ENCODE measurements around the gene SMARCA4.
"Not testable (repeated sequence)": the region's sequence is repeated elsewhere in the genome, so short reads cannot be mapped to it uniquely, and the experiment has no call there.

Gene SMARCA4

GRCh38 chr19:10929402-10929794 is 31.4 kb upstream of the SMARCA4 start:
- no peak for DNase-seq

DNA sequence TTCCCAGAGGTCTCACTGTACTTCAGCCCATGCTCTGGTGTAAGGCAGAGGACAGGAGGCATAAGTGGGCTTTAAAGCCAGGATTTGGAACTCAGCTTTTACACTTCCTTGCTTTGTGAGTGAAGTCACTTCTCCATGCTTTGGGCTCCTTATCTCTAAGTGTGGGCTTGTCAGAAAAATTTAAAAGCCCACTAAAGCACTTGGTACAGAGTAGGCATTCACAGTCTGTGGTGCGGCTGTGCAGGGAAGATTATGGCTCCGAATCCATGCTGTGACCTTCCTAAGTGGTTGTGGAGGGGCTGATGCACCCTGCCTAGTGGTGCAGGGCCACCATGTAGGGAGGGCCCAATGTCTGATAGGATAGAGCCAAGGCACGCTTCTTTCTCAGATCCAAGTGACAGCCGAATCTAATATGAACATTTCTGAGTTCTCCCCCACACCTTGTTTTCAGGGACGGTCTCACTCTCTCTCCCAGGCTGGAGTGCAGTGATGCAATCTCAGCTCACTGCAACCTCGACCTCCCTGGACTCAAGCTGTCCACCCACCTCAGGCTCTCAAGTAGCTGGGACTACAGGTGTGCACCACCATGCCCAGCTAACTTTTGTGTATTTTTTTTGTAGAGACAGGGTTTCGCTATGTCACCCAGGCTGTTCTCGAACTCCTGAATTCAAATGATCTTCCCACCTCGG is 25.3 kb upstream of the SMARCA4 start:
- no peak for DNase-seq

DNA sequence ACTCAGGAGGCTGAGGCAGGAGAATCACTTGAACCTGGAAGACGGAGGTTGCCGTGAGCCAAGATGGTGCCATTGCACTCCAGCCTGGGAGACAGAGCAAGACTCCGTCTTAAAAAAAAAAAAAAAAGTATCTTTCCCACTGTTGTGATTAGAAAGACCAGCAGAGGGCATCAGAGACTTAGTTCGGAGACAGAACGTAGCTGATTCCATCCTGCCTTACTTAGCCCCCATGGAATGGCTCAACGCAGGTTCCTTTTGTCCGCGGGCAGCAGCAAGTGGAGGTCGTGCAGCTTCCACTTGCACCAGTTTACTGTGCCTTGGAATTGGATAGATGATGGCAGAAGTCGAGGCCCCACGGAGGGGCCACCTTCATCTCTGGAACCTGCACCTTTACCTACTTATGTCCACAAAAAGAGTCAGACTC is 24.2 kb upstream of the SMARCA4 start:
- peak; percentile 32 to 42 for DNase-seq

- not testable (repeated sequence) for DNase-seq
These were observed 19.2 kb upstream of the SMARCA4 start for GRCh38 chr19:10941649-10942048.

- DNase-seq, result not testable (repeated sequence)
These were observed 17.4 kb upstream of the SMARCA4 start for GRCh38 chr19:10943412-10943811.

DNA sequence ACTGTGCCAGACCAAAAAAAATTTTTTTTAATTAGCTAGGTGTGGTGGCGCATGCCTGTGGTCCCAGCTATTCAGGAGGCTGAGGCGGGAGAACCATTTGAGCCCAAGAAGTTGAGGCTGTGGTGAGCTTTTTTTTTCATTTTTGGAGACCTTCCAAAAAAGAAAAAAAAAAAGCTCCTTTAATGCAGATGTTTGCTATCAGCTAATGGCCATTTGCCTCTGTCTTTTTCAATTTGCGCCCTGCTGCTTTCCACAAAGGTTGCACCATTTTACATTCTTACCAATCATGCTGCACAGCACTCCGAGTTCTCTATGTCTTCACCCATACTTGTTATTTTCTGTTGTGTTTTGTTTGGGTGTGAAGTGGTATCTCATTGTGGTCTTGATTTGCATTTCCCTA is 15.6 kb upstream of the SMARCA4 start:
- no peak for DNase-seq

- no peak for DNase-seq
These were observed 13.7 kb upstream of the SMARCA4 start for GRCh38 chr19:10946958-10947657.

DNA sequence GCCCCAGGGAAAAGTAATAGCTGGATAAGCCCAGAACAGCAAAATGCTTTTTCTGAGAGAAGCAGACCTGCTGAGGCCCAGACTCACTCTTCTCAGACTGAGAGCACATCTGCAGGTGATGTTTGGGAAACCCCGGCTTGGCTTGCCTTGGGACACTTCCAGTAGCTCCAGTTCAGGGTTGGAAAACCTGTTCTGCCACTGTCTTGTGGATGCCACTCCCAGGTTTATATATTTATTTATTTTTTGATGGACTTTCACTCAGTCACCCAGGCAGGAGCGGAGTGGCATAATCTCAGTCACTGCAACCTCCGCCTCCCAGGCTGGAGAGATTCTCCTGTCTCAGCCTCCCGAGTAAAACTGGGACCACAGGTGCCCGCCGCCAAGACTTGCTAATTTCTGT is 8.0 kb upstream of the SMARCA4 start:
- DNase-seq, result no peak

DNA sequence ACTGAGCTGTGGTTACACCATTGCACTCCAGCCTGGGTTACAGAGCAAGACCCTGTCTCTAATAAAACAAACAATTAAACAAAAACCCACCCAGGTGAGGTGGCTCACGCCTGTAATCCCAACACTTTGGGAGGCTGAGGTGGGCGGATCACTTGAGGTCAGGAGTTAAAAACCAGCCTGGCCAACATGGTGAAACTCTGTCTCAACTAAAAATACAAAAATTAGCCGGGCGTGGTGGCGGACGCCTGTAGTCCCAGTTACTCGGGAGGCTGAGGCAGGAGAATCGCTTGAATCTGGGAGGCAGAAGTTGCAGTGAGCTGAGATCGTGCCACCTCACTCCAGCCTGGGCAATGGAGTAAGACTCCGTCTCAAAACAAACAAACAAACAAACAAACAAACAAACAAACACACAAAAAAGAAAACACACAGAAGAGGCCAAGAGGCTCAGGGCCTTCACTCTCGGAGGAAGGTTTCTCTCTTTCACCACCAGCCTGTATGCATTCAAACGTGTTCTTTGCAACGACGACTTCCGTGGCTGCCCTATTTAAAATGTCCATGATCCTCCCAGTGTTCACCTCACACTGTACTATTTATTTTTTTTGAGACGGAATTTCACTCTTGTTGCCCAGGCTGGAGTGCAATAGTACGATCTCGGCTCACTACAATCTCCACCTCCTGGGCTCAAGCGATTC is 1.4 kb upstream of the SMARCA4 start:
- not testable (repeated sequence) for DNase-seq

GRCh38 chr19:10961073-10961860 is 437 bp downstream of the SMARCA4 start:
- DNase-seq, result no peak

DNA sequence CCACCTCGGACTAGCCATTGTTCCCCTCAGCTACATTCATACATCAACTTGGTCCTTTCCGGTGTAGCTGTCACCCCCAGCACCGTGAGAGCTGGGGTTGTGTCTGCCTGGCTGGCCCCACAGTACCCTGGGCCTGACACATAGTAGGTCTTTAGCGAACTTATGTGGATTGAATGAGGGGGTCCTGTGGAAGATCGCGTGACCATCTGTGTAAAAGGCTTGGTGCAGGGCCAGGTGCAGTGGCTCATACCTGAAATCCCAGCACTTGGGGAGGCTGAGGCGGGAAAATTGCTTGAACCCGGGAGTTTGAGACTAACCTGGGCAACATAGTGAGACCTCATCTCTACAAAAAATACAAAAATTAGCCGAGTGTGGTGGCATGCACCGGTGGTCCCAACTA is 2.0 kb downstream of the SMARCA4 start:
- no peak for DNase-seq

DNA sequence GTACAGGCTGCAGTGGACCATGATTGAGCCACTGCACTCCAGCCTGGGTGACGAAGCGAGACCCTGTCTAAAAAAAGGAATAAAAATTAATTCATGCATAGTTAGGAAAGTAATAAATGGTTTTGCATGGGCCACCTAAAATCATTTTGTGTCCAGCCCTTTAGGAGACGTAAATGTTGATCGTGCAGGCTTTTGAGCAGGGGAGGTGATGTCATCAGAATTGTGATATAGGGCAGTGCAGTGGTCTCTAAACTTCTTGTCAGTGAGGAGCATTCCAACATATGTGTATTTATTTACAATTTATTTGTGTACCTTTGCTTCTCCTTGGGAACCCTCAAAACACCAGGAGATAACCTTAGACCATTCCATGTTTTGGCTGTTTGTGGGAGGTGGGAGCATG is 3.0 kb downstream of the SMARCA4 start:
- DNase-seq, result no peak

- no peak for DNase-seq
These were observed 4.1 kb downstream of the SMARCA4 start for GRCh38 chr19:10964903-10965302.

DNA sequence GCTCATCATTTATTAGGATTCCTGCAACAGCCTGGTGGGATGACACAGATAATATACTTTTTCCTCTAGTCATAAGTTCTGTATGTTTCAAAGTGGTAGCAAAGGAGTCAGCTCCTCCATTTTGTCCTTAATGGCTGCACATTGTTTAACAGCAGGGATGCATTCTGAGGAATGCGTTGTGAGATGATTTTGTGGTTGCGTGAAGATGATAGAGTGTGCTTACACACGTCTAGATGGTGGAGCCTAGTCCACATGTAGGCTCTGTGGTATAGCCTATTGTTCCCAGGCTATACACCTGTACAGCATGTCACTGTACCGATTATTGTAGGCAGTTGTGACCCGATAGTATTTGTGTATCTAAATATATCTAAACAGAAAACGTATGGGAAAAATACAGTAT is 4.6 kb downstream of the SMARCA4 start:
- DNase-seq, result no peak

- DNase-seq, result no peak
These were observed 6.0 kb downstream of the SMARCA4 start for GRCh38 chr19:10966809-10967208.

DNA sequence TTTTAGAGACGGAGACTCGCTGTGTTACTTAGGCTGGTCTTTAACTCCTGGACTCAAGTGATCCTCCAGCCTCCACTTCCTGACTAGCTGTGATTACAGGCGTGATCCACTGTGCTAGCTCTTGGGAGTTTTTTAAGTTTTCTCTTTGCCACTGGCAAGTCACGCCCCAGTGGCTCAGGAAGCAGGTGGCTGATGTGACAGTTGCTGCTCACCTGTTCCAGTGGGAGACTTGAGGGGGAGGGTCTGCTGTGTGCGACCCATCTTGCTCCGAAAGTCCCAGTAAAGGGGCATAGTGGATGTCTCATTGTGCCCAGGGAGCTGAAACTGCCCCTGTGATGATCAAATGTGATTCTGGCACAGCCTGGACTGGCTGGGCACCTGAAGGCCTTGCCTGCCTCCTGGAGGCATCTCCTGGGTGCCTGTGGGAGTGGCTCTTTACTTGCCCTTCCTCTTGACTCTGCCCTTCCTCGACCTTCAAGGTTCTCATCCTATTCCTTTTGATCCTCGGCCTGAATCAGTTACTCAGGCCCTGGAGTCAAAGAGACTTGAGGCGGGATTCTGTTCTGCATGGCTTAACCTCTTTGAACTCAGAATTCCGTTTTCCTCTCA is 7.8 kb downstream of the SMARCA4 start:
- DNase-seq, result no peak

- no peak for DNase-seq
These were observed 10.4 kb downstream of the SMARCA4 start for GRCh38 chr19:10971107-10971726.

DNA sequence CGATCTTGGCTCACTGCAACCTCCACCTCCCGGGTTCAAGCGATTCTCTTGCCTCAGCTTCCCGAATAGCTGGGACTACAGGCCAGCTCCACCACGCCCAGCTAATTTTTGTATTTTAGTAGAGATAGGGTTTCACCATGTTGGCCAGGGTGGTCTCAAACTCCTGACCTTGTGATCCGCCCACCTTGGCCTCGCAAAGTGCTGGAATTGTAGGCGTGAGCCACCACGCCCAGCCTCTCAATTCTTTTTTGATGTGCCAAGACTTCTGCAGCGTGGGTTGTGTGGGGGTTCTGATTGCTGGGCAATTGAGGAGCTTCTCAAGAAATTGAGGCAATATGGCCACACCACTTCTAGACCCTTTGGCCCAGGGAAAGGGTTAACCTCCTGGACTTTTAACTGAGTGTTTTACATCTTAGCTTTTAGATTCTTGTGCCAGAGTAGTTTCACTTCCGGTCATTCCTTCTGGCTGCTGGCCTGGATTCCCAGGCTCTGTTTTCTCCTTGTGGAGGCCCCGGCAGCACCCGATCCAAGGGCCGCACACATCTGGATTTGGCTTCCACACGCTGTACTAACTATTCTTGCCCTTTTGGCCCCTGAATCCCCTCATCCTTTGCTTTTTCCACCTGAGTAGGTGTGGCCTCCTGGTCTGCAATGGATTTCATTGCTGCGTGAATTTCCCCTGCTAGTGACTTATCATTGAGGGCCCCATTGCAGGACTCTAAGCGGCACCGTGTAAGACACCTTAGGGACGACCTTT is 14.7 kb downstream of the SMARCA4 start:
- no peak for DNase-seq

DNA sequence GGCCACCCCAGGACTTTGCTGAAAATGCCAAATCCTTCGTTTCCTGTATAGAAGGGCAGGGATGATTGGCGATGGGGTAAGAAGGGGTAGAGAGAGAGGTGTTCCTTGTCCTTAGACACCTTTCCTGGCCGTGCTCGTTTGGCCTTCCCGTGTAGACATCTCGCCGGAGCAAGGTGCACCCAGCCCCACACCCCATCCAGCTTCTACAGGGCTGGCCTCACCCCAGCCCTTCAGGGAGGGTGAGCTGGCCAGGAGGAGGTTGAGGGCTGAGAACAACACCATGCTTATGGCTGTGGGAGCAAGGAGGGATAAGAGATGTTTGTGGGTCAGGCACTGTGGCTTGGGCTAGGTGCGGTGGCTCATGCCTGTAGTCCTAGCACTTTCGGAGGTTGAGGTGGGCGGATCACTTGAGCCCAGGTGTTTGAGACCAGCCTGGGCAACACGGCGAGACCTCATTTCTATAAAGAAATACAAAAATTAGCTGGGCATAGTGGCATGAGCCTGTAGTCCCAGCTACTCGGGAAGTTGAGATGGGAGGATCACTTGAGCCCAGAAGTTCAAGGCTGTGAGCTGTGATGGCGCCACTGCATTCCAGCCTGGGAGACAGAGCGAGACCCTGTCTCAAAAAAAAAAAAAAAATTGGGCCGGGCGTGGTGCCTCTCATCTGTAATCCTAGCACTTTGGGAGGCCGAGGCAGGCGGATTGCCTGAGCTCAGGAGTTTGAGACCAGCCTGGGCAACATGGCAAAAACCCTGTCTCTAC is 15.5 kb downstream of the SMARCA4 start:
- no peak for DNase-seq

DNA sequence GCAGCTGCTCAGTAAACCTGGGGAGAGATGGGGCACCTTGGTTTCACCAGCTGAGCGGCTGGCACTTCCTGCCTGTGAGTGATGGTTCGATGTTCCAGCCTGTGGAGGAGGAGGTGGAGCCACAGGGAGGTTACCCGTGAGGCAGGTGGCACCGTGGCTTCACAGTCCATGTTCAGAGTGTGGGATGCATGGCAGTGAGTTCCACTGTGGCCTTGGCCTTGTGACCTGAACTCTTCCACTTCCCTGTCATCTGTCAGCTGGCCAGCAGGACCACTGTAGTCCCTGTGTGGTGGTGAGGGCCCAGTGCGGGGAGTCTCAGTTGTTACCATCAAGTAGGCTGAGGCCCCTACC is 16.9 kb downstream of the SMARCA4 start:
- DNase-seq, result no peak

GRCh38 chr19:10979951-10980381 is 19.1 kb downstream of the SMARCA4 start:
- DNase-seq, result no peak
